BE2C (cell line): ENCODE results near the gene TMEM150C.

Experiments used
- DNase-seq: peaks from one replicate; pipeline ENCODE4 v3.0.0-alpha.2; 2020
- H3K27me3 ChIP-seq: fragments of 250-450 bp; sonication (Bioruptor Pico); 2 replicates; pipeline ENCODE4 v1.5.1; 2020; ENCODE audit warnings: mild to moderate bottlenecking
- H3K36me3 ChIP-seq: fragments of 250-450 bp; sonication (Bioruptor Pico); 2 replicates; pipeline ENCODE4 v1.5.1; 2020; ENCODE audit warnings: mild to moderate bottlenecking
- H3K4me1 ChIP-seq: fragments of 250-450 bp; sonication (Bioruptor Pico); 2 replicates; pipeline ENCODE4 v1.5.1; 2020
- H3K4me3 ChIP-seq: 2 replicates; pipeline ENCODE4 v1.5.1; 2011; ENCODE audit warnings: low read depth, low read length
- H3K9me3 ChIP-seq: fragments of 250-450 bp; sonication (Bioruptor Pico); 2 replicates; pipeline ENCODE4 v1.5.1; 2020
- TF ChIP-seq, protein P1 (sequence below): IDR thresholded peaks from 2 replicates; pipeline ENCODE4 v1.5.1; 2012; ENCODE audit warnings: mild to moderate bottlenecking, low read depth, low read length

Gene TMEM150C

DNA sequence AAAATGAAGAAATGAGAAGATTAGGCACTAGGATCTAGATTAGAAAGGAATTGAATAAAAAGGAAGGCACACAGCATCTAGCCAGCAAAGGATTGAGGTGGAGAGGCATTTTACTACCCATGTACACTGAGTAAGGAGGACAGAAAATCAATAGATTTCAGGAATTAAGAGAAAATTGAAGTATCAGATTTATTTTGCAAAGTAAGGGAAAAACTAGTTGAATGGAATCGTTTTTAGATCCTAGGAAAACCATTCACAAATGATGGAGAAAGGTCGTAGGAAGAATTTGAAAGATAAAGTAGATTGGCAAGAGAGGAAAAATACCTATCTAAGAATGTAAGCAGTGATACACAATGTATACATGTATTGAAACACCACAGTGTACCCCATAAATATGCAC is 100.1 kb downstream of the TMEM150C start:
- TF ChIP-seq, protein P1, sequence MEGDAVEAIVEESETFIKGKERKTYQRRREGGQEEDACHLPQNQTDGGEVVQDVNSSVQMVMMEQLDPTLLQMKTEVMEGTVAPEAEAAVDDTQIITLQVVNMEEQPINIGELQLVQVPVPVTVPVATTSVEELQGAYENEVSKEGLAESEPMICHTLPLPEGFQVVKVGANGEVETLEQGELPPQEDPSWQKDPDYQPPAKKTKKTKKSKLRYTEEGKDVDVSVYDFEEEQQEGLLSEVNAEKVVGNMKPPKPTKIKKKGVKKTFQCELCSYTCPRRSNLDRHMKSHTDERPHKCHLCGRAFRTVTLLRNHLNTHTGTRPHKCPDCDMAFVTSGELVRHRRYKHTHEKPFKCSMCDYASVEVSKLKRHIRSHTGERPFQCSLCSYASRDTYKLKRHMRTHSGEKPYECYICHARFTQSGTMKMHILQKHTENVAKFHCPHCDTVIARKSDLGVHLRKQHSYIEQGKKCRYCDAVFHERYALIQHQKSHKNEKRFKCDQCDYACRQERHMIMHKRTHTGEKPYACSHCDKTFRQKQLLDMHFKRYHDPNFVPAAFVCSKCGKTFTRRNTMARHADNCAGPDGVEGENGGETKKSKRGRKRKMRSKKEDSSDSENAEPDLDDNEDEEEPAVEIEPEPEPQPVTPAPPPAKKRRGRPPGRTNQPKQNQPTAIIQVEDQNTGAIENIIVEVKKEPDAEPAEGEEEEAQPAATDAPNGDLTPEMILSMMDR, result no peak
- DNase-seq, result no peak
- Histone ChIP-seq H3K27me3 (no peaks in the 10 kb centered on the region), H3K4me3 (no peak overlapping the region), H3K36me3 (peaks cover 48% of the 10 kb centered on the region), H3K9me3 (no peaks in the 10 kb centered on the region), H3K4me1 (peaks cover 4% of the 10 kb centered on the region; the same call in 1 of the 2 replicates)

DNA sequence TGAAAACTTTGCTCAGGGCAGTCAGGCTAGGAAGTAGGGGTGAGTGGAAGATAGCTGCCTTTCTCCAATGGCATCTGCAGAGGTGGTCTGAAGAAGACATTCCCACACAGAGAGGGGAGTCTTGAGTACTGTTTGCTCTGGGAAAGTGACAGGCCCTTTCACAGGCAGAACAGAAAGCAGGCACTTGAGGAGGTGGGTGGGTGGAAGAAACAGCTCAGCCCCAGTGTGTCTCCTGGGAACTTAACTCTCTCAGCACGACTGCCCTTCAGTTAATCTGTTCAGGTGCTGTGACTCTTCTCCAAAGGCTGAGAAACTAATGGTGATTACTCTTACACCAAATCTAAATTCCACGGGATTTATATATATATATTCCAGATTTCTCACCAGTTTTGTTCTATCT is 103.1 kb downstream of the TMEM150C start:
- Histone ChIP-seq H3K4me1 (0 out of 2 replicates have a peak, but pooled peaks cover 4% of the 10 kb centered on the region), H3K9me3 (no peaks in the 10 kb centered on the region), H3K4me3 (no peak overlapping the region), H3K27me3 (no peaks in the 10 kb centered on the region), H3K36me3 (peaks cover 68% of the 10 kb centered on the region)
- DNase-seq, result no peak
- TF ChIP-seq, protein P1, result no peak

DNA sequence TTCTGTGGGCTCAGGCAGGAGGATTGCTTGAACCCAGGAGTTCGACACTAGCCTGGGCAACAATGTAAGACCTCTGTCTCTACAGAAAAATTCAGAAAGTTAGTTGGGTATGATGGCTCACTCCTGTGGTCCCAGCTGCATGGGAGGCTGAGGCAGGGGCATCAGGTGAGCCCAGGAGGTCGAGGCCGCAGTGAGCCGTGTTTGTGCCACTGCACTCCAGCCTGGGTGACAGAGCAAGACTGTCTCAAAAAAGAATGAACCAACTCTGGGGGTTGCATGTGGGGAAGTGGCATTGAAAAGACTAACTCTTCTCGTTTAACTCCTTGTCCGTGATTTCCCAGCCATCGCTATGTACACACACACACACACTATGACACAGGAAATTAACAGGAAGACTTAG is 104.5 kb downstream of the TMEM150C start:
- no peak overlapping the region for H3K4me3 ChIP-seq
- H3K9me3 ChIP-seq, result no peaks in the 10 kb centered on the region
- peaks cover 75% of the 10 kb centered on the region for H3K36me3 ChIP-seq
- DNase-seq, result no peak
- TF ChIP-seq, protein P1, result no peak
- 0 out of 2 replicates have a peak, but pooled peaks cover 4% of the 10 kb centered on the region for H3K4me1 ChIP-seq
- no peaks in the 10 kb centered on the region for H3K27me3 ChIP-seq

DNA sequence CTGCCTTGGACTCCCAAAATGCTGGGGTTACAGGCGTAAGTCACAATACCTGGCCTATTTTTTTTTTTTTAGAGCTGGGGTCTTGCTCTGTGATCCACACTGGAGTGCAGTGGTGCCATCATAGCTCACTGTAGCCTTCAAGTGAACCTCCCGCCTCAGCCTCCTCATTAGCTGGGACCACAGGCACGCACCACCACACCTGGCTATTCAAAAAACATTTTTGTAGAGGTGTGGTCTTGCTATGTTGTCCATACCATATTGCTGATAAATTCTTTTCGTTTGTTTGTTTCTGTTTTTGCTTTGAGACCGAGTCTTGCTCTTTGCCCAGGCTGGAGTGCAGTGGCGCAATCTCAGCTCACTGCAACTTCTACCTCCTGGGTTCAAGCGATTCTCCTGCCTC is 109.8 kb downstream of the TMEM150C start:
- H3K27me3 ChIP-seq, result no peaks in the 10 kb centered on the region
- no peak overlapping the region for H3K4me3 ChIP-seq
- H3K36me3 ChIP-seq, result peaks cover 79% of the 10 kb centered on the region
- TF ChIP-seq, protein P1, result no peak
- DNase-seq, result no peak
- no peaks in the 10 kb centered on the region; the same call in 1 of the 2 replicates for H3K4me1 ChIP-seq
- H3K9me3 ChIP-seq, result no peaks in the 10 kb centered on the region

DNA sequence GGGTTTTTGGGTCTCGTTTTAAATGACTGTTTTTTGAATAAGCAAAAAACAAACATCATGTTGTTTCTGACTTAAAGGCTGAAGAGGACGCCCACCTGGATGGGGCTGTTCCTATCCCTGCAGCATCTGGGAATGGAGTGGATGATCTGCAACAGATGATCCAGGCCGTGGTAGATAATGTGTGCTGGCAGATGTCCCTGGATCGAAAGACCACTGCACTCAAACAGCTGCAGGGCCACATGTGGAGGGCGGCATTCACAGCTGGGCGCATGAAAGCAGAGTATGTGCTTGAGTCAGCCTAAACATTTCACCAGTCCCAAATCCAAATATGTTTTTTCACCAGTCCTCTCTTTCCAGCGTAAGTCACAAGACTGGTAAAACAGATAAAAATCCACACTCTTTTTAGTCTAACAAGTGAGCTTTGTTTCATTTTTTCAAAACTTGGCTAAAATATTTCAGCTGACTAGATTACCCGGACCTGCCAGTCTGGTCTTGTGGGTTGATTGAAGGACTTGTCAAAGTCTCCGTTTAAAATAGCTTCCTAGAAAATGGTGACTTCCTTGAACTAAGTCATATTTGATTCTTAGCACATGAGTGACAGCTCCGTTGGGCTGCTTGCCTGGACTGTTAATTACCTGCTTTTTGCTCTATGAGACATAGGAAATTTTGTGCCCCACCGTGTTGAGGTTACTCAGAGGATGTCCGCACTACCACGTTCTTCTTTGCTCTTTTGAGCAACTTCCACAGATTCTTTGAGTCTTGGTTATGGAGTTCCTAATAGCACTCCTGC is 110.6 kb downstream of the TMEM150C start:
- TF ChIP-seq, protein P1, result no peak
- H3K9me3 ChIP-seq, result no peaks in the 10 kb centered on the region
- no peak overlapping the region for H3K4me3 ChIP-seq
- H3K4me1 ChIP-seq, result no peaks in the 10 kb centered on the region; the same call in 1 of the 2 replicates
- DNase-seq, result no peak
- H3K27me3 ChIP-seq, result no peaks in the 10 kb centered on the region
- H3K36me3 ChIP-seq, result peaks cover 73% of the 10 kb centered on the region

DNA sequence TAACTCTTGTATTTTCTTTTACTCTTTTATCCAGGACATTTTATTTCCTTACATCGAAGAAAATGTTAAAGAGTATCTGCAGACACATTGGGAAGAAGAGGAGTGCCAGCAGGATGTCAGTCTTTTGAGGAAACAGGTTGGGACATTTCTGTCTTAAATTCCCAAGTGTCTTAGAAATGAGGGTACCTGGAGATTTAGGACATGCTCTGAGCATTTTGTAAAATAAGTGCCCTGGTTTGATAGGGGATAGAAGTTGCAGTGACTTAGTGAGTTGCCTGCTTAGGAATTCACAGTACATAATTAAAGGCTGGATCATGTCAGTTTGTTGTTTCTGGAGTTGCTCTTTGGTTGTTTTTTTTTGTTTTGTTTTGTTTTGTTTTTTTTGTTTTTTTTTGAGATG is 113.9 kb downstream of the TMEM150C start:
- no peak overlapping the region for H3K4me3 ChIP-seq
- no peaks in the 10 kb centered on the region for H3K27me3 ChIP-seq
- no peaks in the 10 kb centered on the region; the same call in 1 of the 2 replicates for H3K4me1 ChIP-seq
- TF ChIP-seq, protein P1, result no peak
- no peaks in the 10 kb centered on the region for H3K9me3 ChIP-seq
- H3K36me3 ChIP-seq, result peaks cover 54% of the 10 kb centered on the region
- no peak for DNase-seq
